ENCODE data around the gene TNFRSF8. TPM values are rescaled to one million over a fixed set of nuclear protein-coding genes. Genes with fewer than 3 reads are reported as not detected.

TNFRSF8 gene
- total and polyA plus RNA-seq, 9 of the 15 experiments (the other 6 are each of a cell fraction or from before 2014, with no cell fraction given), result 3.5 to 38.4 (median 17.1) TPM

GRCh38 chr1:12148160-12148957 lies 85.3 kb downstream of the TNFRSF8 start (continued):
- peak; percentile 47 for TF ChIP-seq NFE2L1 (tag; IDR thresholded peaks at IDR 0.05; ENCODE audit: borderline replicate concordance, low read depth)
- 0 out of 2 replicates have a peak, but pooled peaks have one; percentile 32 for TF ChIP-seq NFIC (IDR thresholded peaks at IDR 0.05)
- peak; percentile 45 for TF ChIP-seq L3MBTL2 (IDR thresholded peaks at IDR 0.05)
- TF ChIP-seq PHB2 (IDR thresholded peaks at IDR 0.05; ENCODE audit: low read depth), result 0 out of 2 replicates have a peak, but pooled peaks have one; percentile 16
- no peak for TF ChIP-seq PYGO2 (tag; IDR thresholded peaks at IDR 0.05)
- TF ChIP-seq NFE2 (IDR thresholded peaks at IDR 0.05; ENCODE audit: low read depth), result peak; percentile 46
- TF ChIP-seq GABPB1 (CRISPR knock-in tag; IDR thresholded peaks at IDR 0.05), result 0 out of 2 replicates have a peak, but pooled peaks have one; percentile 25
- peak; percentile 79 for TF ChIP-seq MAFG (tag; conservative IDR thresholded peaks at IDR 0.05)
- TF ChIP-seq SAFB2 (IDR thresholded peaks at IDR 0.05; ENCODE audit: borderline replicate concordance, low read depth, low read length, severe bottlenecking), result no peak
- TF ChIP-seq MECOM (CRISPR knock-in tag; IDR thresholded peaks at IDR 0.05), result 0 out of 2 replicates have a peak, but pooled peaks have one; percentile 7
- peak; percentile 23; the same call in 1 of the 2 replicates for TF ChIP-seq CTBP1 (IDR thresholded peaks at IDR 0.05; ENCODE audit: borderline replicate concordance)
- no peak for TF ChIP-seq RBM17 (IDR thresholded peaks at IDR 0.05; ENCODE audit: borderline replicate concordance, low read depth, low read length)
- TF ChIP-seq BRF1 (IDR thresholded peaks at IDR 0.05; ENCODE audit: borderline replicate concordance, extremely low read depth, insufficient read length), result no peak
- TF ChIP-seq ESRRA (IDR thresholded peaks at IDR 0.05; ENCODE audit: borderline replicate concordance, low read depth), result peak; percentile 93
- TF ChIP-seq, protein P1, sequence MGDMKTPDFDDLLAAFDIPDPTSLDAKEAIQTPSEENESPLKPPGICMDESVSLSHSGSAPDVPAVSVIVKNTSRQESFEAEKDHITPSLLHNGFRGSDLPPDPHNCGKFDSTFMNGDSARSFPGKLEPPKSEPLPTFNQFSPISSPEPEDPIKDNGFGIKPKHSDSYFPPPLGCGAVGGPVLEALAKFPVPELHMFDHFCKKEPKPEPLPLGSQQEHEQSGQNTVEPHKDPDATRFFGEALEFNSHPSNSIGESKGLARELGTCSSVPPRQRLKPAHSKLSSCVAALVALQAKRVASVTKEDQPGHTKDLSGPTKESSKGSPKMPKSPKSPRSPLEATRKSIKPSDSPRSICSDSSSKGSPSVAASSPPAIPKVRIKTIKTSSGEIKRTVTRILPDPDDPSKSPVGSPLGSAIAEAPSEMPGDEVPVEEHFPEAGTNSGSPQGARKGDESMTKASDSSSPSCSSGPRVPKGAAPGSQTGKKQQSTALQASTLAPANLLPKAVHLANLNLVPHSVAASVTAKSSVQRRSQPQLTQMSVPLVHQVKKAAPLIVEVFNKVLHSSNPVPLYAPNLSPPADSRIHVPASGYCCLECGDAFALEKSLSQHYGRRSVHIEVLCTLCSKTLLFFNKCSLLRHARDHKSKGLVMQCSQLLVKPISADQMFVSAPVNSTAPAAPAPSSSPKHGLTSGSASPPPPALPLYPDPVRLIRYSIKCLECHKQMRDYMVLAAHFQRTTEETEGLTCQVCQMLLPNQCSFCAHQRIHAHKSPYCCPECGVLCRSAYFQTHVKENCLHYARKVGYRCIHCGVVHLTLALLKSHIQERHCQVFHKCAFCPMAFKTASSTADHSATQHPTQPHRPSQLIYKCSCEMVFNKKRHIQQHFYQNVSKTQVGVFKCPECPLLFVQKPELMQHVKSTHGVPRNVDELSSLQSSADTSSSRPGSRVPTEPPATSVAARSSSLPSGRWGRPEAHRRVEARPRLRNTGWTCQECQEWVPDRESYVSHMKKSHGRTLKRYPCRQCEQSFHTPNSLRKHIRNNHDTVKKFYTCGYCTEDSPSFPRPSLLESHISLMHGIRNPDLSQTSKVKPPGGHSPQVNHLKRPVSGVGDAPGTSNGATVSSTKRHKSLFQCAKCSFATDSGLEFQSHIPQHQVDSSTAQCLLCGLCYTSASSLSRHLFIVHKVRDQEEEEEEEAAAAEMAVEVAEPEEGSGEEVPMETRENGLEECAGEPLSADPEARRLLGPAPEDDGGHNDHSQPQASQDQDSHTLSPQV (IDR thresholded peaks at IDR 0.05), result peak; percentile 30; the same call in 1 of the 2 replicates
- TF ChIP-seq, protein P2, sequence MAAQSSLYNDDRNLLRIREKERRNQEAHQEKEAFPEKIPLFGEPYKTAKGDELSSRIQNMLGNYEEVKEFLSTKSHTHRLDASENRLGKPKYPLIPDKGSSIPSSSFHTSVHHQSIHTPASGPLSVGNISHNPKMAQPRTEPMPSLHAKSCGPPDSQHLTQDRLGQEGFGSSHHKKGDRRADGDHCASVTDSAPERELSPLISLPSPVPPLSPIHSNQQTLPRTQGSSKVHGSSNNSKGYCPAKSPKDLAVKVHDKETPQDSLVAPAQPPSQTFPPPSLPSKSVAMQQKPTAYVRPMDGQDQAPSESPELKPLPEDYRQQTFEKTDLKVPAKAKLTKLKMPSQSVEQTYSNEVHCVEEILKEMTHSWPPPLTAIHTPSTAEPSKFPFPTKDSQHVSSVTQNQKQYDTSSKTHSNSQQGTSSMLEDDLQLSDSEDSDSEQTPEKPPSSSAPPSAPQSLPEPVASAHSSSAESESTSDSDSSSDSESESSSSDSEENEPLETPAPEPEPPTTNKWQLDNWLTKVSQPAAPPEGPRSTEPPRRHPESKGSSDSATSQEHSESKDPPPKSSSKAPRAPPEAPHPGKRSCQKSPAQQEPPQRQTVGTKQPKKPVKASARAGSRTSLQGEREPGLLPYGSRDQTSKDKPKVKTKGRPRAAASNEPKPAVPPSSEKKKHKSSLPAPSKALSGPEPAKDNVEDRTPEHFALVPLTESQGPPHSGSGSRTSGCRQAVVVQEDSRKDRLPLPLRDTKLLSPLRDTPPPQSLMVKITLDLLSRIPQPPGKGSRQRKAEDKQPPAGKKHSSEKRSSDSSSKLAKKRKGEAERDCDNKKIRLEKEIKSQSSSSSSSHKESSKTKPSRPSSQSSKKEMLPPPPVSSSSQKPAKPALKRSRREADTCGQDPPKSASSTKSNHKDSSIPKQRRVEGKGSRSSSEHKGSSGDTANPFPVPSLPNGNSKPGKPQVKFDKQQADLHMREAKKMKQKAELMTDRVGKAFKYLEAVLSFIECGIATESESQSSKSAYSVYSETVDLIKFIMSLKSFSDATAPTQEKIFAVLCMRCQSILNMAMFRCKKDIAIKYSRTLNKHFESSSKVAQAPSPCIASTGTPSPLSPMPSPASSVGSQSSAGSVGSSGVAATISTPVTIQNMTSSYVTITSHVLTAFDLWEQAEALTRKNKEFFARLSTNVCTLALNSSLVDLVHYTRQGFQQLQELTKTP (IDR thresholded peaks at IDR 0.05; ENCODE audit: low read depth in 1 of 2, partially characterized antibody in 2 of 2), result no peak
- peak; percentile 8; the same call in 1 of the 2 replicates for TF ChIP-seq ARID1B (IDR thresholded peaks at IDR 0.05)
- TF ChIP-seq ZNF384 (IDR thresholded peaks at IDR 0.05; ENCODE audit: low read depth, low read length), result 0 out of 2 replicates have a peak, but pooled peaks have one; percentile 5
